Caco-2 (cell line): Measurements from ENCODE around the gene ARL17A. TPM values are rescaled to one million over a fixed set of nuclear protein-coding genes. Genes with fewer than 3 reads are reported as not detected.
"Not testable (repeated sequence)": the region's sequence is repeated elsewhere in the genome, so short reads cannot be mapped to it uniquely, and the experiment has no call there.

ENCODE experiments used
- BruUV-seq: library from RNA; stranded (reverse); fragments of 400-500 nt; replicated peaks from 2 replicates; lab custom pipeline; 2021; lab: Mats Ljungman, UMichigan
- CTCF ChIA-PET: fragments of 300-600 bp; sonication (Branson Sonifier 250); formaldehyde crosslinking; loops from one replicate; lab custom pipeline; 2022; ENCODE audit warnings: antibody characterized with exemption; lab: Charles Lee
- POLR2A ChIA-PET: fragments of 300-600 bp; sonication (Branson Sonifier 250); formaldehyde crosslinking; loops from one replicate; lab custom pipeline; 2022; ENCODE audit warnings: antibody characterized with exemption; lab: Charles Lee
- DNase-seq, 2 experiments: peaks; one replicate each; pipeline versions ENCODE4 v3.0.0 to v3.0.0-alpha.2; 2020 to 2022
- H3K27me3 ChIP-seq: replicated peaks from 2 replicates; pipeline ENCODE4 v1.6.0; 2011; ENCODE audit warnings: low read length; ENCODE audit not compliant: control insufficient read depth, insufficient read depth
- H3K36me3 ChIP-seq: 2 replicates; pipeline ENCODE4 v1.5.1; 2011; ENCODE audit warnings: low read length; ENCODE audit not compliant: control insufficient read depth, insufficient read depth
- H3K4me1 ChIP-seq: fragments of 250-450 bp; sonication (Bioruptor Pico); 2 replicates; pipeline ENCODE4 v1.5.1; 2020; ENCODE audit warnings: mild to moderate bottlenecking
- H3K4me3 ChIP-seq: 2 replicates; pipeline ENCODE4 v1.5.1; 2011; ENCODE audit warnings: low read depth, mild to moderate bottlenecking, control low read depth, low read length
- H3K9me3 ChIP-seq: fragments of 250-450 bp; sonication (Bioruptor Pico); 2 replicates; pipeline ENCODE4 v1.5.1; 2020; ENCODE audit warnings: mild to moderate bottlenecking, moderate library complexity
- H3K27ac Mint-ChIP-seq: one replicate; pipeline ENCODE4 v1.8.0; 2022; ENCODE audit warnings: mixed read lengths; ENCODE audit not compliant: unreplicated experiment
- H3K27me3 Mint-ChIP-seq: one replicate; pipeline ENCODE4 v1.8.0; 2022; ENCODE audit warnings: mixed read lengths; ENCODE audit not compliant: insufficient read depth, unreplicated experiment
- H3K36me3 Mint-ChIP-seq: one replicate; pipeline ENCODE4 v1.8.0; 2022; ENCODE audit warnings: mild to moderate bottlenecking, mixed read lengths; ENCODE audit not compliant: insufficient read depth, unreplicated experiment
- H3K4me1 Mint-ChIP-seq: one replicate; pipeline ENCODE4 v1.8.0; 2022; ENCODE audit warnings: low read depth, mixed read lengths; ENCODE audit not compliant: unreplicated experiment
- H3K4me3 Mint-ChIP-seq: one replicate; pipeline ENCODE4 v1.8.0; 2022; ENCODE audit warnings: mild to moderate bottlenecking, moderate library complexity, mixed read lengths; ENCODE audit not compliant: unreplicated experiment
- H3K9me3 Mint-ChIP-seq: one replicate; pipeline ENCODE4 v1.8.0; 2022; ENCODE audit warnings: mixed read lengths; ENCODE audit not compliant: unreplicated experiment
- intact Hi-C: fragments of 100-400 bp; cut with micrococcal nuclease; formaldehyde crosslinking; loops from one replicate; pipeline ENCODE4 v1.10.0; 2022; ENCODE audit not compliant: unreplicated experiment
- total RNA-seq: library from RNA; stranded (reverse); gene quantifications from 2 replicates; pipeline ENCODE4 v1.2.3, GENCODE V29; 2022

The ARL17A gene
- total RNA-seq, 1 experiment from 2014 or later, result 35.8 TPM

DNA sequence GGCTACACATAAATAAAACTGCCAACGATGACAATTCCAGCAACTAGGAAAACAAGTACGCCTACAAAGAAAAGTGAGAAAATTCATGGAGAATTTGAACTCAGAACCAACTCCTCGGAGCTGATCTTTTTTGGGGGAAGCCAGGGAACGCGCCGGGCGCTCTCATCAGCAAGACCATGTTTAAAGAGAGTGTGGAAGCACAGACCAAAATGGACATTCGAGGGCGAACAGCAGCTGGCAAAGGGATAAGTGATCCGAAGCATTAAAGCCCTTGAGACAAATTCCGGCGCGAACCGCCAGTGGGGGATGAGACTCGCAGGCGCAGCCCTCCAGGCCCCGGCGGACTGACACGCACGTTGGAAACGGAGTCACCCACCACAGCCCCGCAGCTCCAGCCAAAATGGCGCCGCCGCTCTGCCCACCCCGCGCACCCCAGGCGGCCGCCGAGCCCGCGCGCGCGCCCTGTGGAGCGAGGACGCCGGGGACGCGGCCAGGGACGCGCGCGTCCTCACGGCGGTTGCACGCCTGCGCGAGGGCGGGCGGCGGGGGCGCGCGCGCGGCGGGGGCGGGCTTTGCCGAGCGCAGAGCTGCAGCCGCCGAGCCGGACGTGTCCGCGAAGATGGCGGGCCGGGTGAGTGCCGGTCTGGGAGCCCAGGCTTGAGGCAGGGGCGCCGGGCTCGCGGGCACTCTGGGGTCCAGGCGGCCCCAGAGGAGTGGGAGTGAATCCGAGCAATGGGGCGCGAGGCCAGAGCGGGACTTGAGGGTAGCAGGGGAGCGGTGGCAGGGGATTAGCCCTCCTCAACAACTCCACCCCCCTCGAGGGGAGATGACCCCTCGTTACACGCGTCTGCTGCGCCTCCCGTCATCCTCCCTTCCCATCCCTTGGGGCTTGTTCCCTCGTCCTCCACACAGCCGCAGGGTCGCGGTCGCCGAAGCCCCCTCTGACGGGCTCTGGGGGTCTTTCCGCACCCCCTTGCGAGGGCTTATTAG is 11.0 kb upstream of the ARL17A start, which contains the start of gene NSF:
Gene NSF, plus strand, starts transcription at position 513 of the 990 bp plus-strand sequence. Its CDS starts 107 bp downstream, at position 620.
- H3K27ac Mint-ChIP-seq, H3K27me3 Mint-ChIP-seq, H3K4me1 Mint-ChIP-seq, H3K4me3 Mint-ChIP-seq, H3K27me3 ChIP-seq, DNase-seq, H3K36me3 ChIP-seq, H3K9me3 ChIP-seq, H3K36me3 Mint-ChIP-seq, H3K4me1 ChIP-seq, CTCF ChIA-PET, BruUV-seq, POLR2A ChIA-PET, H3K4me3 ChIP-seq, intact Hi-C loops, H3K9me3 Mint-ChIP-seq: not testable (repeated sequence)

DNA sequence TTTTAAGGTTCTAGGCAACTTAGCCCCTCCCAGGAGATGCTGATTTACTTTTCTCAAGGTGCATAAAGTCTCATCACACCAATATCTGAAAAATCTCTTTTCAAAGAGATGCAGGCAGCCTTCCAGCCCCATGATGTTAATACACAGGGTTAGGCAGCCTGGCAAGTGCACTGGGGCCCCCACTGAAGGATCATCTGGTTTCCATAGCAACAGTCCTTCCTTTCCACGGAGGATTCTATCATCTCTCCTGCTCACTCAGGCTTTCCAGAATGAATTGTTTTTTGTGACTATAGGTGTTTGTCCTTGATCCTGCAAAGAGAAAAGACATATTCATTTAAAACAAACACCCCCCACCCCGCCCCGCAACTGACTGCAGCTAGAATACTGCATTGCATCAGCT is 6.0 kb upstream of the ARL17A start:
- H3K36me3 ChIP-seq, H3K27me3 ChIP-seq, H3K4me1 ChIP-seq, H3K9me3 ChIP-seq, H3K4me3 Mint-ChIP-seq, DNase-seq, H3K36me3 Mint-ChIP-seq, H3K4me1 Mint-ChIP-seq, H3K27me3 Mint-ChIP-seq, H3K27ac Mint-ChIP-seq, BruUV-seq, CTCF ChIA-PET, POLR2A ChIA-PET, H3K4me3 ChIP-seq, intact Hi-C loops, H3K9me3 Mint-ChIP-seq: not testable (repeated sequence)

DNA sequence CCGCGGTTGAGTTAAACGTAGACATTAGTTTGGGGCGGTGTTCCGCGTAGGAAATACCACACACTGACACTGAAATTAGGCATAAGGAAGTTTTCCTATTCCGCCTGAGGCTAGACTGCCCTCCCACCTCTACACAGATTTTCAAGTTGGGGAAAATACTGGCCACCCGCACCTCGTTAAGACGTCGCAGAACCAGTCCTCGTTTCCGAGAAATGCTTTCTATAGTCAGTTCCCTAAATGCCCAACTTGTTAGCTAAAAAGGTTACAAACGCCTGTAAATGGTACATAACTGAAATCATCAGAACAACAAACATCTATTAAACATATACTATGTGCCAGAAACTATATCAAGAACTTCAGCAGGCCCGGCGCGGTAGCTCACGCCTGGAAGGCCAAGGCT is 591 bp upstream of the ARL17A start:
- H3K9me3 ChIP-seq, H3K27me3 ChIP-seq, DNase-seq, intact Hi-C loops, H3K36me3 Mint-ChIP-seq, H3K36me3 ChIP-seq, H3K4me1 Mint-ChIP-seq, H3K27ac Mint-ChIP-seq, CTCF ChIA-PET, H3K9me3 Mint-ChIP-seq, H3K4me1 ChIP-seq, H3K27me3 Mint-ChIP-seq, POLR2A ChIA-PET: not testable (repeated sequence)
- TSS peak; percentile 94 for BruUV-seq
- H3K4me3 ChIP-seq, result peak overlapping the region; percentile 21; the same call in 1 of the 2 replicates
- peak overlapping the region; percentile 55 for H3K4me3 Mint-ChIP-seq

- DNase-seq, H3K27me3 Mint-ChIP-seq, H3K9me3 Mint-ChIP-seq, H3K36me3 ChIP-seq, H3K27me3 ChIP-seq, H3K4me1 ChIP-seq, BruUV-seq, H3K9me3 ChIP-seq, H3K4me3 Mint-ChIP-seq, H3K36me3 Mint-ChIP-seq, H3K4me3 ChIP-seq, CTCF ChIA-PET, intact Hi-C loops, POLR2A ChIA-PET, H3K4me1 Mint-ChIP-seq, H3K27ac Mint-ChIP-seq: not testable (repeated sequence)
These were observed 7.7 kb downstream of the ARL17A start for GRCh38 chr17:46571796-46572195.

GRCh38 chr17:46566980-46567379 is 12.5 kb downstream of the ARL17A start:
- DNase-seq, H3K9me3 ChIP-seq, H3K4me3 Mint-ChIP-seq, H3K4me3 ChIP-seq, H3K36me3 Mint-ChIP-seq, POLR2A ChIA-PET, BruUV-seq, CTCF ChIA-PET, H3K9me3 Mint-ChIP-seq, intact Hi-C loops, H3K27me3 ChIP-seq, H3K4me1 ChIP-seq, H3K4me1 Mint-ChIP-seq, H3K36me3 ChIP-seq, H3K27me3 Mint-ChIP-seq, H3K27ac Mint-ChIP-seq: not testable (repeated sequence)

DNA sequence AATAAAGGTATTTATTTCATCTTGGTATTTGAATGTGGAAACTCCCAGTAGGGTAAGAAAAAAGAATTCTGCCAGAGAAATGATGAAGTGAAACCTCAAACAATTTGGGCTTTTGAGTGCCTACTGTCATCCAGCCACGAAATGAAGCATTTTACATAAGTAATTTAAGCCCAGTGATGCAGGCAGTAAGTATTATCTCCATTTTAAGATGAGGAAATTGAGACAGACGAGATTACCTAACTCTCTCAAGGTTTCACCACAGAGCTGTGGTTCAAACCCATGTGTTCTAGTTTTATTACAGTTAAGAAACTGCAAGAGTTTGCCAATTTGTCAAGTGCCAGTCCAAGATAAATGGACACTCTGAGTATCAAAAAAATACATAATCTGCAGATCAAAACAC is 13.2 kb downstream of the ARL17A start:
- H3K27ac Mint-ChIP-seq, H3K27me3 ChIP-seq, H3K4me3 Mint-ChIP-seq, H3K9me3 ChIP-seq, H3K9me3 Mint-ChIP-seq, intact Hi-C loops, H3K4me1 ChIP-seq, H3K4me3 ChIP-seq, DNase-seq, H3K27me3 Mint-ChIP-seq, H3K36me3 ChIP-seq, POLR2A ChIA-PET, CTCF ChIA-PET, H3K36me3 Mint-ChIP-seq, H3K4me1 Mint-ChIP-seq: not testable (repeated sequence)
- TSS peak; percentile 12 for BruUV-seq

- H3K4me1 ChIP-seq, H3K36me3 Mint-ChIP-seq, intact Hi-C loops, H3K4me1 Mint-ChIP-seq, H3K9me3 ChIP-seq, H3K4me3 Mint-ChIP-seq, H3K36me3 ChIP-seq, DNase-seq, H3K27ac Mint-ChIP-seq, H3K4me3 ChIP-seq, H3K27me3 Mint-ChIP-seq, H3K27me3 ChIP-seq, POLR2A ChIA-PET, BruUV-seq, CTCF ChIA-PET, H3K9me3 Mint-ChIP-seq: not testable (repeated sequence)
These were observed 19.4 kb downstream of the ARL17A start for GRCh38 chr17:46560048-46560447.
